CD4-positive, alpha-beta memory T cell (primary cell): ENCODE results near the gene NEB. TPM values are rescaled to one million over a fixed set of nuclear protein-coding genes. Genes with fewer than 3 reads are reported as not detected.

Experiments
- CTCF ChIA-PET: fragments of 350-600 bp; sonication (Branson Sonifier 250); formaldehyde crosslinking; loops from one replicate; lab custom pipeline; 2021; ENCODE audit warnings: inconsistent platforms; ENCODE audit not compliant: partially characterized antibody; lab: Charles Lee
- POLR2A ChIA-PET: fragments of 350-600 bp; sonication (Branson Sonifier 250); formaldehyde crosslinking; loops from one replicate; lab custom pipeline; 2021; ENCODE audit not compliant: partially characterized antibody; lab: Charles Lee
- DNase-seq, 5 donors: peaks; one replicate each; pipeline versions ENCODE4 v3.0.0 to v3.0.0-alpha.2; 2020 to 2022; ENCODE audit warnings: mixed read lengths in 1 of 5
- H3K27ac ChIP-seq: one replicate; pipeline ENCODE4 v1.7.0; 2013; ENCODE audit warnings: low read depth, low read length
- H3K27me3 ChIP-seq: 2 replicates; pipeline ENCODE4 v1.7.0; 2013; ENCODE audit warnings: mild to moderate bottlenecking, low read length, moderate library complexity; ENCODE audit not compliant: insufficient read depth
- H3K36me3 ChIP-seq: 2 replicates; pipeline ENCODE4 v1.7.0; 2013; ENCODE audit warnings: mild to moderate bottlenecking, low read length, moderate library complexity; ENCODE audit not compliant: insufficient read depth
- H3K4me1 ChIP-seq: 2 replicates; pipeline ENCODE4 v1.7.0; 2013; ENCODE audit warnings: mild to moderate bottlenecking, low read length, moderate library complexity; ENCODE audit not compliant: insufficient read depth
- H3K4me3 ChIP-seq, 2 donors: one replicate each; pipeline ENCODE4 v1.7.0; 2013; ENCODE audit warnings: low read length in 2 of 2, mild to moderate bottlenecking in 1 of 2
- H3K9me3 ChIP-seq, 2 donors: one replicate each; pipeline ENCODE4 v1.7.0; 2013; ENCODE audit warnings: low read length in 2 of 2, control low read depth in 1 of 2; ENCODE audit not compliant: control insufficient read depth in 1 of 2
- H3K27ac Mint-ChIP-seq, 7 donors: one replicate each; pipeline ENCODE4 v1.8.0; 2020 to 2021; ENCODE audit warnings: mixed read lengths in 7 of 7, mild to moderate bottlenecking in 6 of 7, inconsistent platforms in 3 of 7, moderate library complexity in 3 of 7
- H3K27me3 Mint-ChIP-seq, 2 donors: one replicate each; pipeline ENCODE4 v1.8.0; 2020 to 2021; ENCODE audit warnings: mixed read lengths in 2 of 2
- H3K36me3 Mint-ChIP-seq, 2 donors: one replicate each; pipeline ENCODE4 v1.8.0; 2020 to 2021; ENCODE audit warnings: mixed read lengths in 2 of 2, inconsistent platforms in 1 of 2, mild to moderate bottlenecking in 1 of 2
- H3K4me1 Mint-ChIP-seq, 4 donors: one replicate each; pipeline ENCODE4 v1.8.0; 2020 to 2021; ENCODE audit warnings: mixed read lengths in 4 of 4, mild to moderate bottlenecking in 1 of 4
- H3K4me3 Mint-ChIP-seq, 8 donors: one replicate each; pipeline ENCODE4 v1.8.0; 2020 to 2021; ENCODE audit warnings: mixed read lengths in 8 of 8, mild to moderate bottlenecking in 7 of 8, moderate library complexity in 6 of 8, inconsistent platforms in 3 of 8
- H3K9me3 Mint-ChIP-seq, 8 donors: one replicate each; pipeline ENCODE4 v1.8.0; 2020 to 2021; ENCODE audit warnings: mixed read lengths in 8 of 8, mild to moderate bottlenecking in 5 of 8, inconsistent platforms in 3 of 8, moderate library complexity in 1 of 8
- intact Hi-C: fragments of 100-400 bp; cut with micrococcal nuclease; formaldehyde crosslinking; loops from one replicate; pipeline ENCODE4 v1.15.1; 2023
- polyA plus RNA-seq, 2 donors: library from polyadenylated mRNA; unstranded; fragments of 300-500 nt; fragmentation: Illumina TruSeq; gene quantifications; one replicate each; pipeline ENCODE4 v1.2.3, GENCODE V29; 2021
- total RNA-seq, 2 experiments: library from RNA; stranded (reverse); gene quantifications; one replicate each; pipeline ENCODE4 v1.2.3, GENCODE V29; 2021

Gene NEB
- total and polyA plus RNA-seq, 4 experiments from 2014 or later, result 0.17 to 2.1 (median 0.91) TPM; not detected in 1

DNA sequence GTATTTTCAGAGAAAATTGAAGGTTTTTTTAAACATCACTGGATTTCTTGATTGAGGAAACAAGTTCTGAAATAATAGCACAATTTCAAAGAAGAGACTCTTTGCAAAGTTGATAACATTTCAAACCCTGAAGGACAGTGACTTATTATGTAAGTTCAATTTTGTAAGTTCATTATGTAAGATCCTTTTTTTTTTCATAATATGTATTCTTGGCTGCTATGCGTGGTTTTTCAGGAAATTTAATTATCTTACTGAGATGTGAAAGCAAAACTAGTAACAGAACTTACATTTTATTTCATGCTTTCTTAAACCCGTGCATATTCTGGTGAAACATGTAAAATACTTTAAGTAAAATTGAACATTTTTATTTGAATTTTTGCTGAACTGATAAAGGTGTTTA, 259.2 kb downstream of the NEB start:
- H3K4me3 ChIP-seq, result no peak overlapping the region
- intact Hi-C loops, result no loop called here
- no peaks in the 10 kb centered on the region for H3K27me3 ChIP-seq
- H3K27ac ChIP-seq, result no peak overlapping the region
- H3K4me1 ChIP-seq, result no peaks in the 10 kb centered on the region
- POLR2A ChIA-PET, result no interaction called here
- DNase-seq, result no peak
- H3K36me3 ChIP-seq, result peaks cover 42% of the 10 kb centered on the region
- Mint-ChIP-seq H3K36me3 (peaks cover 65 to 67% of the 10 kb centered on the region in 2 donors), H3K4me3 (no peak overlapping the region), H3K27me3 (no peaks in the 10 kb centered on the region), H3K4me1 (peaks cover 2 to 5% (median 3%) of the 10 kb centered on the region in 4 donors), H3K9me3 (no peaks in the 10 kb centered on the region), H3K27ac (no peak overlapping the region)
- CTCF ChIA-PET, result no interaction called here
- H3K9me3 ChIP-seq, result no peaks in the 10 kb centered on the region

DNA sequence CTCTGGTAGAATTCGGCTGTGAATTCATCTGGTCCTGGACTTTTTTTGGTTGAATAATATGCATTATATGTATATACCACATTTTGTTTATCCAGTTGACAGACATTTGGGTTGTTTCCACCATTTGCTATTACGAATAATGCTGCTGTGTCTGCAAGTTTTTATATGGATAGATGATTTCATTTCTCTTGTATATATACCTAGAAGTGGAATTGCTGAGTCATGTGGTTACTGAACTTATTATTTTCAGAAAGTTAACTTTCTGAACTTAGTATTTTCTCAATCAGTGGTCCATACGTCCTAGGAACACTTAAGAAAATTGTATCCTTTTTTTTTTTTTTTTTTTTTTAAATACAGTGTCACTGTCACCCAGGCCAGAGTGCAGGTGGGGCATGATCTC, 261.3 kb downstream of the NEB start:
- no peaks in the 10 kb centered on the region for H3K9me3 Mint-ChIP-seq
- intact Hi-C loops, result no loop called here
- CTCF ChIA-PET, result no interaction called here

DNA sequence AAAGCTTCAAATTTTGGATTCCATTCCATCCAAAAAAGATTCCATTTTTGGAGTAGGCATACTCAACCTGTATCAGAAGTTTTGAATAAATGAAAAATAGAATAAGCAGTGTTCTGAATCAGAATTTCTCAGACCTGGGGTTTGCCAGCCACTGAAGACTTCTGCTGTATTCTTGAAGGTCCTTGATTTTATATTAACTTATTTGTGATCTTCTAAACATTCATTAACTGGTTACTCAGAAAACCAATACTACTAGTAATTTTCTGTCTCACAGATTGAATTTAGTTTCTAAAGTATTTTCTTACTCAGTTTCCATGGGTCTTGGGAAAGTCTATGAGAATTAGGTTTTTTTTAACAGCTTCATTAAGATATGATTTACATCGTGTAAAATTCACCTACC, 263.7 kb downstream of the NEB start:
- Mint-ChIP-seq H3K4me1 (peaks cover 4 to 5% (median 5%) of the 10 kb centered on the region in 4 donors), H3K9me3 (no peaks in the 10 kb centered on the region), H3K27me3 (no peaks in the 10 kb centered on the region), H3K4me3 (no peak overlapping the region), H3K27ac (no peak overlapping the region), H3K36me3 (peaks cover 70 to 82% of the 10 kb centered on the region in 2 donors)
- CTCF ChIA-PET, result no interaction called here
- POLR2A ChIA-PET, result no interaction called here
- H3K36me3 ChIP-seq, result peaks cover 67% of the 10 kb centered on the region
- H3K27ac ChIP-seq, result no peak overlapping the region
- no peaks in the 10 kb centered on the region for H3K9me3 ChIP-seq
- intact Hi-C loops, result no loop called here
- no peaks in the 10 kb centered on the region for H3K27me3 ChIP-seq
- H3K4me1 ChIP-seq, result no peaks in the 10 kb centered on the region
- no peak for DNase-seq
- no peak overlapping the region for H3K4me3 ChIP-seq

More for the DNA sequence above, 261.3 kb downstream of the NEB start:
- H3K9me3 ChIP-seq, result no peaks in the 10 kb centered on the region
- Mint-ChIP-seq H3K4me3 (no peak overlapping the region), H3K27ac (no peak overlapping the region), H3K4me1 (peaks cover 2 to 5% (median 4%) of the 10 kb centered on the region in 4 donors), H3K27me3 (no peaks in the 10 kb centered on the region), H3K36me3 (peaks cover 72 to 75% of the 10 kb centered on the region in 2 donors)
- H3K4me1 ChIP-seq, result no peaks in the 10 kb centered on the region
- no peak overlapping the region for H3K27ac ChIP-seq
- H3K27me3 ChIP-seq, result no peaks in the 10 kb centered on the region
- H3K36me3 ChIP-seq, result peaks cover 54% of the 10 kb centered on the region
- POLR2A ChIA-PET, result no interaction called here
- no peak for DNase-seq
- no peak overlapping the region for H3K4me3 ChIP-seq

DNA sequence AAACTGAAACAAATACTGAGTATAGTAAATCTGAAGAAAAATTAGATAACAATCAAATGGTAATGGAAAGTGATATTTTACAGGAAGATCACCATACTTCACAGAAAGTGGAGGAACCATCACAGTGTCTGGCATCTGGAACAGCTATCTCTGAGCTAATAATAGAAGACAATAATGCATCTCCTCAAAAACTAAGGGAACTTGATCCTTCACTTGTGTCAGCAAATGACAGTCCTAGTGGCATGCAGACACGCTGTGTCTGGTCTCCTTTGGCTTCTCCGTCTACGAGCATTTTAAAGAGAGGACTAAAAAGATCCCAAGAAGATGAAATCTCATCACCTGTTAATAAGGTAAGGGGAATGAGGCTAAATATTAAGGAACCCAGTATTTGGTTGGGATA, 268.5 kb downstream of the NEB start:
- no peak overlapping the region for H3K4me3 ChIP-seq
- ChIA-PET POLR2A (interaction anchor here (0.7 kb wide), 1 partner anchor 29 kb away, joined by 3 read pairs; no protein-coding TSS in a partner anchor), CTCF (no interaction called here)
- Mint-ChIP-seq H3K4me1 (peaks cover 0 to 8% (median 6%) of the 10 kb centered on the region in 4 donors), H3K36me3 (peaks cover 79 to 84% of the 10 kb centered on the region in 2 donors), H3K4me3 (no peak overlapping the region), H3K27ac (no peak overlapping the region), H3K9me3 (no peaks in the 10 kb centered on the region), H3K27me3 (no peaks in the 10 kb centered on the region)
- H3K27ac ChIP-seq, result no peak overlapping the region
- H3K4me1 ChIP-seq, result no peaks in the 10 kb centered on the region
- H3K27me3 ChIP-seq, result no peaks in the 10 kb centered on the region
- H3K36me3 ChIP-seq, result peaks cover 66% of the 10 kb centered on the region
- no peaks in the 10 kb centered on the region for H3K9me3 ChIP-seq
- no peak for DNase-seq
- intact Hi-C loops, result no loop called here

DNA sequence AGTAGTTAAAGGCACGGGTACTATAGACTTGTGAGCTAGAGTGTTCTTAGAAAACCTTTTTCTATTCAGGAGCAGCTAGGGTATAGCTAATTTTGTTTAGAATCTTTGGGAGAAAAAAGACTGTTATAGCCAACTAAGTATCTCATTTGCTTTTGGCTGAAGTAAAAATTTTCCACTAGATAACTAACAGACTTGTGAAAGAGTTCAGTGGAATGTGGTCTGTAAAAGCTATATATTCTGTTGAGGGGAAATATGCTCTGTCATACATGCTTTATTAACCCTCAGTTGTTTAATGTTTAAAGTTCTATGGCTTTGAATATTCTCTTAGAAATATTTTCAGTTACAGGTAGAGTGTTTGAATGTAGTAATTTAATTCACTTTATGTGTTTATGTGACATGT, 274.9 kb downstream of the NEB start:
- H3K27me3 ChIP-seq, result no peaks in the 10 kb centered on the region
- H3K27me3 Mint-ChIP-seq, result no peaks in the 10 kb centered on the region
- H3K9me3 ChIP-seq, result no peaks in the 10 kb centered on the region
- no peak overlapping the region for H3K27ac Mint-ChIP-seq
- DNase-seq, result no peak
- no peak overlapping the region for H3K4me3 ChIP-seq
- no peaks in the 10 kb centered on the region for H3K9me3 Mint-ChIP-seq
- intact Hi-C loops, result no loop called here
- H3K36me3 ChIP-seq, result peaks cover 29% of the 10 kb centered on the region
- H3K4me1 ChIP-seq, result no peaks in the 10 kb centered on the region
- ChIA-PET CTCF (interaction anchor here (1.2 kb wide), 1 partner anchor 23 kb away, joined by 4 read pairs; no protein-coding TSS in a partner anchor), POLR2A (no interaction called here)
- peaks cover 0 to 3% (median under 1%) of the 10 kb centered on the region in 4 donors for H3K4me1 Mint-ChIP-seq
- H3K27ac ChIP-seq, result no peak overlapping the region
- peaks cover 57 to 80% of the 10 kb centered on the region in 2 donors for H3K36me3 Mint-ChIP-seq
- H3K4me3 Mint-ChIP-seq, result no peak overlapping the region

DNA sequence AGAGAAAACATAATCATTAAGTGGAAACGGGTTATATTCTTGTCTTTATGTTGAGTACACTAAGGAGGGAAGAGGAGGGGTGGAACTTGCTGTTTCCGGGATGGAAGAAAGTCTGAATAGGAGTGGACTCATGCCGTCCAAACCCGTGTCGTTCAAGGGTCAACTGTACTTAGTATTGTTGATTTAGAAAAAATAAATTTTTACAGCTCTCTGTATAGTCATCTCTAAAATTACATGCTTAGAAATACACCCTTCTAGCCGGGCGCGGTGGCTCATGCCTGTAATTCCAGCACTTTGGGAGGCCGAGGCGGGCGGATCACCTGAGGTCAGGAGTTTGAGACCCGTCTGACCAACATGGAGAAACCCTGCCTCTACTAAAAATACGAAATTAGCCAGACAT, 295.1 kb downstream of the NEB start:
- Mint-ChIP-seq H3K27me3 (no peaks in the 10 kb centered on the region), H3K4me1 (peaks cover 3 to 9% (median 6%) of the 10 kb centered on the region in 4 donors), H3K9me3 (no peaks in the 10 kb centered on the region), H3K4me3 (no peak overlapping the region), H3K27ac (no peak overlapping the region), H3K36me3 (peaks cover 36 to 70% of the 10 kb centered on the region in 2 donors)
- intact Hi-C loops, result no loop called here
- no peak overlapping the region for H3K4me3 ChIP-seq
- no peaks in the 10 kb centered on the region for H3K9me3 ChIP-seq
- H3K27me3 ChIP-seq, result no peaks in the 10 kb centered on the region
- DNase-seq, result no peak
- ChIA-PET POLR2A (no interaction called here), CTCF (interaction anchor here (0.7 to 4.8 kb wide), 7 partner anchors 9 to 1842 kb away, joined by 3 to 41 read pairs (median 7); partner anchors contain the start of gene NMI)
- H3K4me1 ChIP-seq, result no peaks in the 10 kb centered on the region
- peaks cover 47% of the 10 kb centered on the region for H3K36me3 ChIP-seq
- H3K27ac ChIP-seq, result no peak overlapping the region

DNA sequence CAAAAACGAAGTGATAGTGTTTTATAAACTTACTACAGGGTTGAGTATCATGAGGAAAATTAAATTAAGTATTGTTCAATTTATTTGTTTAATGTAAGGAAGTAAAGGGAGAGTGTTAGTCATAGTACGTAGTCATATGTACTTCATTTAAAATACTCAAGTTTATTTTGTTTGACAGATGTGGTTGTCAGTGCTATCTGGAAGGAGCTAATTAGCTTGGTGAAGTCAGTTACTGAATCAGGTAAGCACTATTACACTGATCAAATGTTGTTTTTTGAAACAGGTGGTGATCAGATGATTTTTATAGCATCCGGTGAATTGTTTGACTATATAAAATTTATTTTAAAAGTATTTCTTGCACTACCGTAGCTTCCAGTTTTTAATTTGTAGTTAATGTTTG, 295.8 kb downstream of the NEB start:
- Mint-ChIP-seq H3K36me3 (peaks cover 31 to 65% of the 10 kb centered on the region in 2 donors), H3K4me1 (peaks cover 3 to 9% (median 6%) of the 10 kb centered on the region in 4 donors), H3K4me3 (no peak overlapping the region), H3K27ac (no peak overlapping the region), H3K9me3 (no peaks in the 10 kb centered on the region), H3K27me3 (no peaks in the 10 kb centered on the region)
- no peak overlapping the region for H3K27ac ChIP-seq
- POLR2A ChIA-PET, result interaction anchor here (0.6 to 2.6 kb wide), 2 partner anchors 13 to 150 kb away, joined by 3 to 9 read pairs; no protein-coding TSS in a partner anchor
- H3K27me3 ChIP-seq, result no peaks in the 10 kb centered on the region
- intact Hi-C loops, result no loop called here
- no peaks in the 10 kb centered on the region for H3K9me3 ChIP-seq
- CTCF ChIA-PET, result interaction anchor here (1.2 to 4.8 kb wide), 6 partner anchors 9 to 1841 kb away, joined by 3 to 41 read pairs (median 12); partner anchors contain the start of gene NMI
- no peak for DNase-seq
- no peak overlapping the region for H3K4me3 ChIP-seq
- no peaks in the 10 kb centered on the region for H3K4me1 ChIP-seq
- peaks cover 41% of the 10 kb centered on the region for H3K36me3 ChIP-seq
